Measurements from ENCODE around the gene PRRC2B. TPM values are rescaled to one million over a fixed set of nuclear protein-coding genes. Genes with fewer than 3 reads are reported as not detected.

Gene PRRC2B
- total and polyA plus RNA-seq, 2 of the 13 experiments (the other 11 are each of a cell fraction or from before 2014, with no cell fraction given), result 20.8 to 37.4 TPM

GRCh38 chr9:131349881-131350563, 43.9 kb upstream of the PRRC2B start (continued):
- no peak for TF ChIP-seq SP2 (CRISPR knock-in tag; IDR thresholded peaks at IDR 0.05)
- peak; percentile 77 for TF ChIP-seq KDM2A (CRISPR knock-in tag; IDR thresholded peaks at IDR 0.05; ENCODE audit: borderline replicate concordance, low read depth)
- no peak for TF ChIP-seq HIVEP1 (CRISPR knock-in tag; IDR thresholded peaks at IDR 0.05)
- no peak for TF ChIP-seq SRSF9 (IDR thresholded peaks at IDR 0.05; ENCODE audit: borderline replicate concordance, insufficient read depth, low read depth, low read length, poor library complexity, severe bottlenecking)
- TF ChIP-seq ZBTB37 (CRISPR knock-in tag; IDR thresholded peaks at IDR 0.05), result no peak
- TF ChIP-seq CCDC6 (CRISPR knock-in tag; IDR thresholded peaks at IDR 0.05), result no peak
- no peak; the same call in 1 of the 2 replicates for TF ChIP-seq SALL1 (CRISPR knock-in tag; IDR thresholded peaks at IDR 0.05)
- TF ChIP-seq, protein P1, sequence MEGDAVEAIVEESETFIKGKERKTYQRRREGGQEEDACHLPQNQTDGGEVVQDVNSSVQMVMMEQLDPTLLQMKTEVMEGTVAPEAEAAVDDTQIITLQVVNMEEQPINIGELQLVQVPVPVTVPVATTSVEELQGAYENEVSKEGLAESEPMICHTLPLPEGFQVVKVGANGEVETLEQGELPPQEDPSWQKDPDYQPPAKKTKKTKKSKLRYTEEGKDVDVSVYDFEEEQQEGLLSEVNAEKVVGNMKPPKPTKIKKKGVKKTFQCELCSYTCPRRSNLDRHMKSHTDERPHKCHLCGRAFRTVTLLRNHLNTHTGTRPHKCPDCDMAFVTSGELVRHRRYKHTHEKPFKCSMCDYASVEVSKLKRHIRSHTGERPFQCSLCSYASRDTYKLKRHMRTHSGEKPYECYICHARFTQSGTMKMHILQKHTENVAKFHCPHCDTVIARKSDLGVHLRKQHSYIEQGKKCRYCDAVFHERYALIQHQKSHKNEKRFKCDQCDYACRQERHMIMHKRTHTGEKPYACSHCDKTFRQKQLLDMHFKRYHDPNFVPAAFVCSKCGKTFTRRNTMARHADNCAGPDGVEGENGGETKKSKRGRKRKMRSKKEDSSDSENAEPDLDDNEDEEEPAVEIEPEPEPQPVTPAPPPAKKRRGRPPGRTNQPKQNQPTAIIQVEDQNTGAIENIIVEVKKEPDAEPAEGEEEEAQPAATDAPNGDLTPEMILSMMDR (CRISPR knock-in tag; IDR thresholded peaks at IDR 0.05), result peak; percentile 97
- no peak for TF ChIP-seq ZNF333 (CRISPR knock-in tag; IDR thresholded peaks at IDR 0.05; ENCODE audit: borderline replicate concordance)
- TF ChIP-seq PRPF4 (IDR thresholded peaks at IDR 0.05; ENCODE audit: low read depth, low read length, poor library complexity, severe bottlenecking), result no peak
- no peak; the same call in 1 of the 2 replicates for TF ChIP-seq ZNF547 (CRISPR knock-in tag; IDR thresholded peaks at IDR 0.05)
- TF ChIP-seq HDAC6 (IDR thresholded peaks at IDR 0.05; ENCODE audit: low read depth, low read length), result no peak
- no peak for TF ChIP-seq CEBPG (CRISPR knock-in tag; IDR thresholded peaks at IDR 0.05)
- no peak for TF ChIP-seq MIER2 (CRISPR knock-in tag; IDR thresholded peaks at IDR 0.05)
- TF ChIP-seq BCL3 (CRISPR knock-in tag; IDR thresholded peaks at IDR 0.05), result no peak
- TF ChIP-seq ZNF563 (CRISPR knock-in tag; IDR thresholded peaks at IDR 0.05), result no peak
- TF ChIP-seq, protein P2, sequence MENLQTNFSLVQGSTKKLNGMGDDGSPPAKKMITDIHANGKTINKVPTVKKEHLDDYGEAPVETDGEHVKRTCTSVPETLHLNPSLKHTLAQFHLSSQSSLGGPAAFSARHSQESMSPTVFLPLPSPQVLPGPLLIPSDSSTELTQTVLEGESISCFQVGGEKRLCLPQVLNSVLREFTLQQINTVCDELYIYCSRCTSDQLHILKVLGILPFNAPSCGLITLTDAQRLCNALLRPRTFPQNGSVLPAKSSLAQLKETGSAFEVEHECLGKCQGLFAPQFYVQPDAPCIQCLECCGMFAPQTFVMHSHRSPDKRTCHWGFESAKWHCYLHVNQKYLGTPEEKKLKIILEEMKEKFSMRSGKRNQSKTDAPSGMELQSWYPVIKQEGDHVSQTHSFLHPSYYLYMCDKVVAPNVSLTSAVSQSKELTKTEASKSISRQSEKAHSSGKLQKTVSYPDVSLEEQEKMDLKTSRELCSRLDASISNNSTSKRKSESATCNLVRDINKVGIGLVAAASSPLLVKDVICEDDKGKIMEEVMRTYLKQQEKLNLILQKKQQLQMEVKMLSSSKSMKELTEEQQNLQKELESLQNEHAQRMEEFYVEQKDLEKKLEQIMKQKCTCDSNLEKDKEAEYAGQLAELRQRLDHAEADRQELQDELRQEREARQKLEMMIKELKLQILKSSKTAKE (CRISPR knock-in tag; IDR thresholded peaks at IDR 0.05; ENCODE audit: borderline replicate concordance), result no peak
- no peak for TF ChIP-seq SP4 (CRISPR knock-in tag; IDR thresholded peaks at IDR 0.05)
- TF ChIP-seq ZNF850 (CRISPR knock-in tag; conservative IDR thresholded peaks at IDR 0.05), result no peak
- TF ChIP-seq, protein P3, sequence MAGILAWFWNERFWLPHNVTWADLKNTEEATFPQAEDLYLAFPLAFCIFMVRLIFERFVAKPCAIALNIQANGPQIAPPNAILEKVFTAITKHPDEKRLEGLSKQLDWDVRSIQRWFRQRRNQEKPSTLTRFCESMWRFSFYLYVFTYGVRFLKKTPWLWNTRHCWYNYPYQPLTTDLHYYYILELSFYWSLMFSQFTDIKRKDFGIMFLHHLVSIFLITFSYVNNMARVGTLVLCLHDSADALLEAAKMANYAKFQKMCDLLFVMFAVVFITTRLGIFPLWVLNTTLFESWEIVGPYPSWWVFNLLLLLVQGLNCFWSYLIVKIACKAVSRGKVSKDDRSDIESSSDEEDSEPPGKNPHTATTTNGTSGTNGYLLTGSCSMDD (CRISPR knock-in tag; IDR thresholded peaks at IDR 0.05), result no peak
- no peak for TF ChIP-seq ZKSCAN5 (CRISPR knock-in tag; IDR thresholded peaks at IDR 0.05)
